GM18951 (cell line): ENCODE results near the gene IFIT3.
A peak's percentile ranks its signal among the peaks of the same experiment; 100 is the strongest.
"Not testable (repeated sequence)": the region's sequence is repeated elsewhere in the genome, so short reads cannot be mapped to it uniquely, and the experiment has no call there.

ENCODE experiments used
- POLR2A ChIP-seq: IDR thresholded peaks from 4 replicates; pipeline ENCODE4 v1.6.1; 2011; ENCODE audit warnings: mild to moderate bottlenecking; ENCODE audit not compliant: insufficient read length, insufficient read depth; ENCODE audit errors: extremely low read depth
- in situ Hi-C: fragments of 300-500 bp; cut with MboI; formaldehyde crosslinking; loops from one replicate; pipeline ENCODE4 v1.12.0; 2022; ENCODE audit warnings: low sequenced_read_pairs, mixed read lengths, inconsistent platforms; ENCODE audit not compliant: unreplicated experiment

IFIT3 gene, protein sequence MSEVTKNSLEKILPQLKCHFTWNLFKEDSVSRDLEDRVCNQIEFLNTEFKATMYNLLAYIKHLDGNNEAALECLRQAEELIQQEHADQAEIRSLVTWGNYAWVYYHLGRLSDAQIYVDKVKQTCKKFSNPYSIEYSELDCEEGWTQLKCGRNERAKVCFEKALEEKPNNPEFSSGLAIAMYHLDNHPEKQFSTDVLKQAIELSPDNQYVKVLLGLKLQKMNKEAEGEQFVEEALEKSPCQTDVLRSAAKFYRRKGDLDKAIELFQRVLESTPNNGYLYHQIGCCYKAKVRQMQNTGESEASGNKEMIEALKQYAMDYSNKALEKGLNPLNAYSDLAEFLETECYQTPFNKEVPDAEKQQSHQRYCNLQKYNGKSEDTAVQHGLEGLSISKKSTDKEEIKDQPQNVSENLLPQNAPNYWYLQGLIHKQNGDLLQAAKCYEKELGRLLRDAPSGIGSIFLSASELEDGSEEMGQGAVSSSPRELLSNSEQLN

DNA sequence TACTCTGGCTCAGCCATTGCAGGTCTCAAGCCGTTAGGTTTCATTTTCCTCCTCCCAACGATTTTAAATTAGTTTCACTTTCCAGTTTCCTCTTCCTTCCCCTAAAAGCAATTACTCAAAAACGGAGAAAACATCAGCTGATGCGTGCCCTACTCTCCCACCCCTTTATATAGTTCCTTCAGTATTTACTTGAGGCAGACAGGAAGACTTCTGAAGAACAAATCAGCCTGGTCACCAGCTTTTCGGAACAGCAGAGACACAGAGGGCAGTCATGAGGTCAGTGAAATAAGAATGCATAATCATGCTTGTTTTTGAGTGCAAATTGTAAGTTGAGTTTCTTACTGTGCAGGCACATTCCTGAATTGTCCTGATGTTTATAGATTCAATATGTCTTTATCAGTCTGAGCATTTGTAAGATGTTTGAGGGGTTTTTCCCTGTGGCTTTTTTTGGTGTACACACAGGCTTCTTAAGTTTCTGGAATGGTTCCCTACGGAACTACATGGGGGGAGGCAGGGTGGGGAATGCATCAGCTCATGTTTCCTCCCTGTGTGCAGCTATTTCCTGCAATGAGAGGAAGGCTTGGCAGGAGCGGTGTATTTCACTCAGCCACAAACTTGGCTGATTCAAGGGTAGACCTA, at the start of gene IFIT3:
Gene IFIT3 (plus strand): TSS at position 195 of the 639 bp plus-strand sequence. CDS start 77 bp downstream, at position 272.
- peak; percentile 55 for TF ChIP-seq POLR2A
- in situ Hi-C loops: no loop called here

DNA sequence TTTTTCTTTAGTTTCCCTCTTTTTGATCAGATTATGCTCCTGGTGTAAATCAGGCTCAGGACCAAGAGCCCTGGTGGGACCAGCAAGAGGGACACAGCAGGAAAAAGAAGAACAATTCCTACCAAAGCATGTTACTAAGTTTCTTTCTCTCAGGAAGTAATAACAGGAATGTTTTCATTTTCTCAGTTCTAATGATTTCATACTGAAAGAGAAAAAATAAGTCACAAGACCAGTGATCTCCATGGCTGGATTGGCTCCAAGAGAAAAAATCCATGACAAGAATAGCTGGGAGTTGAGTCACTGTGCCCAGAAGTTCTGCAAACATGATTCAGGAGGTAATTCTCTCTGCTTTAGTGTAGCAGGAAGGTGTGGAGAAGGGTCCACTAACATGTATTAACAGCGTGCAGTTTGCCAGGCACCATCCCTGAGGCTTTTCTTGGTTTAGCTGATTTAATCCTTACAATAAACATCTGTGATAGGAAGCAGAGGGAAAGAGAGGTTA, 49.7 kb upstream of the IFIT3 start:
- in situ Hi-C loops: no loop called here

DNA sequence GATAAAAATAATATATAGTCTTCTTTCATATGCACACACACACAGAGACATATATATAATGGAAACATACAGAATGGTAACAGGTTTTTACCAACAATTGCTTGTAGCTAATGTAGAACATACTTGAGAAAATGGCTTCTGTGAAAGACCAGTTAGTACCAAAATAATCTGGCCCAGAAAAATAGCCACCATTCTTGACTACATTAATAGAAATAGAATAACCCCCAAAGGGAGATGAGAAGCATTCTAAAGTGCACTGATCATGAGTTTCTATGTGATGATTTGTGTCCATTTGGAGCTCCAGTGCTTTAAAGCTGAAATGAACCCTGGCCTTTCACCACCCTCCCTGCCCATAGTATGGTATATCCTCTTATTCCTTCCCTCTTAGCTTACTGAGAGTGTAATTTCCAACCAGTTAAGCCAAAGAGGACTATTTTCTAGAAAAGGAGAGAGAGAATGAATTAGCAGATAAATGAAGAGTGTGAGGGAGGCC, 48.9 kb upstream of the IFIT3 start:
- in situ Hi-C loops: no loop called here
- no peak for TF ChIP-seq POLR2A

More for the DNA sequence above, 49.7 kb upstream of the IFIT3 start:
- no peak for TF ChIP-seq POLR2A

DNA sequence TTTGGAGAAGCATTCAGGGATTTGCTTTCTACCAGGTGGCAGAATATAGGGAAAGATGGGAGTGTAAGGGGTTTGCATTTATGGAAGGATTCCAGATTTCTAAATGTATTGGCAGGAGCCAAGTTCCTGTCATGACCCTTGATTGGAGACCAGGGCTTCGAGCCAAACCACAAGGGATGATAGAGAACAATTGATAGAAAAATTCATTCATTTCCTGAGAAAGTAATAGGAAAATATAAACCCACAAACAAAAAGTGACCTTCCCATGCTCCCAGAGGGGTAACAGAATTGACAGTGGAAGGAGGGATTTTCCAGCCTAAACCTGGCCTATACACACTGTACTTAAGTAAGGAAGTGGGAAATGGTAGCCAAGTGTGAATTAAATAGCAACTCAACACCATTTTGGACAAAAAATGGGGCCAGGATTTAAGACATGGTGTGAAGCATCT, 48.4 kb upstream of the IFIT3 start:
- TF ChIP-seq POLR2A: no peak
- in situ Hi-C loops: no loop called here

DNA sequence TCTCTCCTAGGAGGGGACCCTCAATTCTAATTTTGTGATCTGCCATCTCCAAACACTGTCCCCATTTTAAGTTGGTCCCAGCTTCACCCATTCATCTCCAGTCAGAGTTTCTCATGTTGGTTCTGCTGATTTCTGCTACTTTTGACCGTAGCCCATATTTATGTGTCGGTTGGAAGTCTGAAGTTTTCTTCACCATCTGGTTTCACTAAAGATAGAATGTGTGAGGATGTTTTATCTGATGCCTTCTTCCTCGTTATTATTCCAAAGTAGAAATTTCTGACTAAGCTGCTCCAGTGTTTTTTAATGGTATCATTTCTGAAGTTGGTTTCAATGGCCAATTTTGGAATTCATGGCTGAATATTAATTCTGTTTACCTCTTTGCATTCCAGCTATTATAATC, 47.3 kb upstream of the IFIT3 start:
- in situ Hi-C loops: no loop called here
- TF ChIP-seq POLR2A: no peak

DNA sequence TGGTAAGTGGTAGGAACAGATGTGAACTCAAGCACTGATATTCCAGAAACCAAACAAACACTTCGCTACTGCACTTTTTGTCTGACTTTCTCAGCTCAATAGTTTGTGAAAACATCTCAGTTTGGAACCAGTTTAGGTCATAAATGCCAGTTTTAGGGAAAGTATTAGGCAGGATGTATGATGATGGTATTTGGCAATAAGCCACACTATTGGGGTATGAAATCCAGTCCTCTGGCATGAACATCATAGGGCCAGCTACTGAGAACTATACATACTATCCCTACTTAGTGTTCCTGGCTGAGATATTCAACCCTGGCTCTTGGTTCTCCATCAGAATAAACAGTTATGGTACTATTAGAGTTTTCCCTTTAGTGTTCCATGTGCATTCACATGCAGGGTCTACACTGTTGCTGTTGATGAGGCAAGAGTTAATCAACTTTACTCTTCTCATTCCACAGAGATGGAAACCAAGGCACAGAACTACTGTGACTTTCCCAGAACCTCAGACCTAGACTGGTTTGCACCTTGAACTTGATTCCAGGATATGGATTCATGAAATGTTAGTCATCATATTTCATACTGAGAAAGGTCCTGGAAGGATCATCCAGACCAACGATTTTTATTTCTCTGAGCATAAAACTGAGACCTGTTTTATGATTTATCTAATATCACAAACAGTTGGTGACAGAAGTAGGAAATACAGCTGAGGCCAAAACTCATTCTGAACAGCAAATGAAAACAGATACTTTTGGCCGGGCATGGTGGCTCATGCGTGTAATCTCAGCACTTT, 46.0 kb upstream of the IFIT3 start:
- in situ Hi-C loops: no loop called here
- TF ChIP-seq POLR2A: no peak

DNA sequence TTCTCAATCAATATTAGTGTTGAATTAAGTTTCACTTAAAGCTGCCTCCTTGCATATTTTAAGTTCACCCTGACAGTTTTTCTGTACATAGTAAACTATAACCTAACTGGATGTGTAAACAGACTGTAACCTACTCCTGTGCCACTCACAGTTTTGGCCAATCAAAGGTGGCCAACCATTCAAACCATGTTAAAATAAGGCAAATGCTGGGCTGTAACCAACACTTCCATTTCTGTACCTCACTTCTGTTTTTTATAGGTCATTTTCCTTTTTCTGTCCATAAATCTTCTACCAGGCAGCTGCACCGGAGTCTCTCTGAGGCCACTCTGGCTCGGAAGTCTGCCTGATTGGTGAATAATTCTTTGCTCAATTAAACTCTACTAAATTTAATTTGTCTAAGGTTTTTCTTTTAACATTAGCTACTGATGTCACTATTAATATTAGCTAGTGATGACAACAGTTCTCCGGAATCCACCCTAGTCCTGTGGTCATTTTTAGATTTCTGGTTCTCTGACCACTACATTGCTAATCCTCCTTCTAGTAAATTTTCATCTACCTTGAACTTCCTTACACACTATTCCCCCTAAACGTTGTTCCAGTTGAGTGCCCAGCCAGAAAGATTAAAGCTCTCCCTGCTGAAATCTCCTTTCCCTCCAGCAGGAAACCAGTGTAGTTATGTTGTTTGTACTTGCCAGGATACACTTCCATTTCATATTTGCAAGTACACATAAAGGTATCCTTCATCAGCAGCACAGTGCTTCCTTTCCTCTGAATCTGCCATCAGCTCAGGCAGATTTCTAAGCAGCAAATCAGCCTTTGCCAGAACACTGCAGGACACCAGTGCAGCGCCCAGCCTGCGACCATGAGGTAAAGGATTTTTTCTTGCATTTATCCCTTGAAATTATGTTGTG, 44.5 kb upstream of the IFIT3 start:
- no peak for TF ChIP-seq POLR2A
- in situ Hi-C loops: no loop called here

DNA sequence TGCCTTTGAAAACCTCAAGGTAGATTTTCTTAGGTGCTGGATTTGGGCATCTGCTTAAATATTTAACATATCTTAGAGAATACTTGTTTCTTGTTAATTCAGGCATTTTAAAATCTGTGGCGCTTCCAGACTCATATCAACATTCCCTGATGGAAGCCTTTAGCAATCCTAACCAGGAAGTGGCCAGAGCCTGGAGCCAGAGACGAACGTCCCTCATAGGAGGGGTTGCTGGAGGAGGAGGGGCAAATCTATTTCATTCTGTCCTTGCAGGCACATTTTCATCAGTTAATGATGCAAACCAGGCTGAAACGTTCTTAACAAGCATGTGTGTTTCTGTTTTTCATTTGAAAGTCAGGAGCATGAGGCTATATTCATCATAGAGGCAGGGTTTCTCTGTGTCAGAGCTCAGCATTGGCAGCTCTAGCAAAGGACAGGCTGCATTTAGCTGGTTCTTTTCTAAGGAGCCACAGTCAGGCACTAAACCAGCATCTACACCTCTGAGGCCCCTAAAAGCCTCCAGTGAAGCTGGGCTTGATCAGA, 43.8 kb upstream of the IFIT3 start:
- in situ Hi-C loops: no loop called here
- no peak for TF ChIP-seq POLR2A

DNA sequence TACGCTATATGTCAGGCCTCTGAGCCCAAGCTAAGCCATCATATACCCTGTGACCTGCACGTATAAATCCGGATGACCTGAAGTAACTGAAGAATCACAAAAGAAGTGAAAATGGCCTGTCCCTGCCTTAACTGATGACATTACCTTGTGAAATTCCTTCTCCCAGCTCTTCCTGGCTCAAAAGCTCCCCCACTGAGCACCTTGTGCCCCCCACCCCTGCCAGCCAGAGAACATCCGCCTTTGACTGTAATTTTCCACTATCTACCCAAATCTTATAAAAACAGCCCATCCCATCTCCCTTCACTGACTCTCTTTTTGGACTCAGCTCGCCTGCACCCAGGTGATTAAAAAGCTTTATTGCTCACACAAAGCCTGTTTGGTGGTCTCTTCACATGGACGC, 43.1 kb upstream of the IFIT3 start:
- in situ Hi-C loops: not testable (repeated sequence)

DNA sequence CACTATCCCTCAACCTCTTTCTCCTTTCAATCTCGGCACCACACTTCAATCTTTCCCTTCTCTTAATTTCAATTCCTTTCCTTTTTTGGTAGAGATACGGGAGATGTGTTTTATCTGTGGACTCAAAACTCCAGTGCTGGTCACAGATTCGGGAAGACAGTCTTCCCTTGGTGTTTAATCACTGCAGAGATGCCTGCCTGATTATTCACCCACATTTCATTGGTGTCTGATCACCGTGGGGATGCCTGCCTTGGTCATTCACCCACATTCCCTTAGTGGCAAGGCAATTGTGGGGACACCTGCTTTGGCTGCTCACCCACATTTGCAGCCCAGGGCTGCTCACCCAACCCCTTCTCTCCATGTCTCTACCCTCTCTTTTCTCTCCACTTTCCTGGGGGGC, 42.5 kb upstream of the IFIT3 start:
- in situ Hi-C loops: not testable (repeated sequence)

DNA sequence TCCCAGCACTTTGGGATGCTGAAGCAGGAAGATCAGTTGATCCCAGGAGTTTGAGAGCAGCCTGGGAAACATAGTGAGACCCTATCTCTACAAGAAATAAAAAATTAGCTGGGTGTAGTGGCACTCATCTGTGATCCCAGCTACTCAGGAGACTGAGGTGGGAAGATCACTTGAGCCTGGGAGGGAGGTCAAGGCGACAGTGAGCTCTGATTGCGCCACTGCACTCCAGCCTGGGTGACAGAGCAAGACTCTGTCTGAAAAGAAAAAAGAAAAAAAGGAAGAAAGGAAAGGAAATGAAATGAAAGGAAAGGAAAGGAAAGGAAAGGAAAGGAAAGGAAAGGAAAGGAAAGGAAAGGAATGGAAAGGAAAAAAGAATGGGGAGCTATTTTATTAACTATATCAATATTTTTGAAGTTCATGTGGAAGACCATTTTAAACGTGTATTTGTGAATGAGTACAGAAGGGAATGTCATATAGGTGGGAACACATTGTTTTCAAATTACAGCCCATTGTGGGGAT, 33.0 kb upstream of the IFIT3 start:
- in situ Hi-C loops: no loop called here

DNA sequence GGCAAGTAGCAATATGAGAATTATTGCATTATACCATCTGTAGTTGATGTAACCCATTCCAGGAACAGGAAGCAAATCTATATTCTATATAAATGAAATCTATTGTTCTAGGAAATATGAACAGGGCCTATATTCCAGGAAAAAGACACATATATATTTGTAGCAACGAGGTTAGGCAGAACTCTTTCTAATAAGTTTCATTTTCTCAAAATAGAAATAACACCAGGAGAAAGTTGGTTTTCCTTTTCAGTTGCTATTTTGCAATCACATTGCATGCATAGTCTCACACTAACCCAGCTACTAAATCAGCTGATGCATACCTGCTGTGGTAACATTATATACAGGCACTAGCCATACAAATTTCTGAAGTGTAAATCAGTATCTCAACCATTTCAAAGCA, 32.2 kb upstream of the IFIT3 start:
- in situ Hi-C loops: no loop called here
- TF ChIP-seq POLR2A: no peak

More for the DNA sequence above, 33.0 kb upstream of the IFIT3 start:
- TF ChIP-seq POLR2A: no peak

DNA sequence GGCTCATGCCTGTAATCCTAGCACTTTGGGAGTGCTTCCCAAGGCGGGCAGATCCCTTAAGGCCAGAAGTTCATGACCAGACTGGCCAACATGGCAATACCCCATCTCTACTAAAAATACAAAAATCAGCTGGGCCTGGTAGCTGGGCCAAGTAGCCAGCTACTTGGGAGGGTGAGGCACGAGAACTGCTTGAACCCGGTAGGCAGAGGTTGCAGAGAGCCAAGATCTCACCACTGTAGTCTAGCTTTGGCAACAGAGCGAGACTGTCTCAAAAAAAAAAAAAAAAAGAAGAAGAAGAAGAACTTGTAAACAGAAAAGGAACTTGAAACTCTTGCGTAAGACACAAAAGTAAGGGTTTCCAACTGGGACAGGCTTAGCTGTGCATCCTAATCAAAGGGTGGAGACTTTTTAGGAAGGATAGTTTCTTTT, 31.6 kb upstream of the IFIT3 start:
- TF ChIP-seq POLR2A: no peak
- in situ Hi-C loops: no loop called here
